HG03045 (cell line): ENCODE data around the gene MIGA2.

ENCODE experiments used
- ATAC-seq: cut with Tn5 transposase; IDR thresholded peaks from one replicate; pipeline ENCODE4 v1.9.1; 2021; ENCODE audit warnings: mild to moderate bottlenecking, moderate library complexity; ENCODE audit not compliant: unreplicated experiment

Gene MIGA2

DNA sequence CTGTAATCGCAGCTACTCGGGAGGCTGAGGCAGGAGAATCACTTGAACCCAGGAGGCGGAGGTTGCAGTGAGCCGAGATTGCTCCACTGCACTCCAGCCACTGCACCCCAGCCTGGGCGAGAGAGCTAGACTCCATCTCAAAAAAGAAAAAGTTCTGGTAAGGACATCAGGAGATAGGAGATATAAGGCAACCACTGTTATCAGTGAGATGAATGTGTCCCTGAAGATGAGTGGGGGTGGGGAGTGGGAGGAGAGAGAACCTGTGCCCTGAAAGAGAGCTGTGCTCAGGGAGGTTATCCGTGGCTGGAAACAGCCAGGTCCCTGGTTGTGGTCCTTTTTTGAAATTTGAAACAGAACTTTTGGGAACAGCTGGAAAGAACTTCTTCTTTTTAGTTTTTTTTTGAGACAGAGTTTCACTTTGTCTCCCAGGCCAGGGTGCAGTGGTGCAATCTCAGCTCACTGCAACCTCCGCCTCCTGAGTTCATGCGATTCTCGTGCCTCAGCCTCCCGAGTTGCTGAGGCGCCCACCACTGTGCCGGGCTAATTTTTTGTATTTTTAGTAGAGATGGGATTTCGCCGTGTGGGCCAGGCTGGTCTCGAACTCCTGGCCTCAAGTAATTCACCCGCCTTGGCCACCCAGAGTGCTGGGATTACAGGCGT is 77.3 kb downstream of the MIGA2 start:
- ATAC-seq, result no peak

GRCh38 chr9:129118799-129119198 is 82.4 kb downstream of the MIGA2 start:
- no peak for ATAC-seq

GRCh38 chr9:129121483-129121882 is 85.1 kb downstream of the MIGA2 start:
- ATAC-seq, result no peak
